Dermis microvascular lymphatic vessel endothelial cell (primary cell): ENCODE results near the gene KRTAP10-3. TPM values are rescaled to one million over a fixed set of nuclear protein-coding genes. Genes with fewer than 3 reads are reported as not detected.

Experiments used
- DNase-seq, 2 donors: peaks; one replicate each; pipeline versions ENCODE4 v3.0.0 to v3.0.0-alpha.2; 2010; ENCODE audit warnings: low read depth in 2 of 2
- total RNA-seq: library from RNA; depleted of rRNA; stranded (reverse); fragments of >200 nt; gene quantifications from 2 replicates; pipeline ENCODE4 v1.2.1, GENCODE V29; 2014

KRTAP10-3 gene
- total RNA-seq, 1 donor from 2014 or later, result not detected

DNA sequence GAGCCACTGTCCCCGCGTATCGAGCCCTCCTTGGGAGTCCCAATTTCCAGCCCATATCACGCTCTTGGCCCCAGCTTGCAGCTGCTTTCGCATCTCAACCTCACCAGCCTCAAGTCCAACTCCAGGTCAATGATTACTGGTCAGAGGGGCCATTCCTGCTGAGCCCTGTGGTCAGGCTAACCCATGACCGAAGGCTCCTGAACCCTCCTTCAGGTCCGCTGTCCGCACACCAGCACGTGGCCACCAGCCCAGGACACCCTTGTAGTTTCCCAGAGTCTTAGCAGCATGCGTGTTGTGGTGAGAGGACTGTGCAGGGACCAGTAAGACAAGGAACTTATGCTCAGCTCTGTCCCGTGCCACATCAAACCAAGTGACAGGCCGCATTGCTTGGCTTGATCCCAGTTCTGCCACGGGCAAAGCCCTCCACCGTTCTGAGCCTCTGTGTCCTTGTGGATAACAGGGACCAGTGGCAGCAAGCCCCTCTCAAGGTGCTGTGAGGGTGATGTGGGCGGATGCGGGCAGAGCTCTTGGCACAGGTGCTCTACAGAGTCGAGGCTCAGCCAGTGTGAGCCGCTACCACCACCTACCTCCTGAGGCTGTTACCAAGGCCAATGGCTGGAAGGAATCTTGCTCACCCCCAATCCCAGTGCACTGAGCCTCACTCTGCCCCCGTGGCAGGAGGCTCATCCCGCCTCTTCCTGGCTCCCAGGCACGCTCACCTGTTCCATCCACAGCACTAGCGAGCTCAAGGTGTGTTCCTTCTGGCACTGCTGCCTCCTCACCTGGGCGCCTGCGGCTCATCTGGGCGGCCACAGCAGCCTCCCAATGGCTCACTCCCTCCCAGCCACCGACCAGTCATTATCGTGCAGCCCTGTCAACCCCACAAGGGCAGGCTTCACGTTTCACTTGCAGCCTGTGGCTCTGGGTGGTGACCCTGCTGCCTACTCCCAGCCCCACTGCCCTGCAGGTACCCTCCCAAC is 39.0 kb downstream of the KRTAP10-3 start:
- DNase-seq, result no peak

DNA sequence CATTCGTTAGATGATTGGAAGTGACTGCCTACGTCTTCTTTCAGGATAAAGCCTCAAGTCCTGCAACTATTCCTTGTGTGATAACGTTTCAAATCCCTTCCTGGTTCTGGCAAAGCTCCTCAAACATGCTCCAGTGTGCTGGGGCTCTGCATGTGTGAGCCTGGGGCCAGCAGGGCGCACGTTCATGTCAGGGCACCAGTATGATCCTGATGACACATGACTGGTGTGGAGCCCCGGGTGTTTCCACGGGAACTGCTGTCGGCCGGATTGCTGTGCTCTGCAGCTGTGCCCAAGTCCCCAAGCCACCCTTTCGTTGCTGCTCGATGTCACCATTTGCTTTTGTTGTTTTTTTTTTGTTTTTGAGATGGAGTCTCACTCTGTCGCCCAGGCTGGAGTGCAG is 39.9 kb downstream of the KRTAP10-3 start:
- no peak for DNase-seq

GRCh38 chr21:44517175-44517899 is 41.3 kb downstream of the KRTAP10-3 start:
- peak in 1 of 2 donors; percentile 11 for DNase-seq

DNA sequence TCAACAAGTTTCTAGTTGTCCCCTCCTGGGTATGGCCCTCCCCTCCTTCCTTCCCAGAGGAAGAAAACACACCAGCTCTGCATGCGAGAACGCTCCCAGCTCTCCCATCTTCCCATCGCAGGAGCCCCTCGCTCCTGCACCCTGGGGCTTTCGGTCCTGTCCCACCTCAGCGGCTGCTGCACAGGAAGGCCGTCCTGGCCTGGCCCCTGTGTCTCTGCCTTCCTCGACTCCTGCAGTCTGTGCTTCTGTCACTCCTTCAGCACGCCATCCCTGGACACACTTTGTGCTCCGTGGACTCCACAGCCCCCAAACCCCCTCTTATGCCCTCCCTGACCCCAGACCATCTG is 41.8 kb downstream of the KRTAP10-3 start:
- DNase-seq, result no peak

DNA sequence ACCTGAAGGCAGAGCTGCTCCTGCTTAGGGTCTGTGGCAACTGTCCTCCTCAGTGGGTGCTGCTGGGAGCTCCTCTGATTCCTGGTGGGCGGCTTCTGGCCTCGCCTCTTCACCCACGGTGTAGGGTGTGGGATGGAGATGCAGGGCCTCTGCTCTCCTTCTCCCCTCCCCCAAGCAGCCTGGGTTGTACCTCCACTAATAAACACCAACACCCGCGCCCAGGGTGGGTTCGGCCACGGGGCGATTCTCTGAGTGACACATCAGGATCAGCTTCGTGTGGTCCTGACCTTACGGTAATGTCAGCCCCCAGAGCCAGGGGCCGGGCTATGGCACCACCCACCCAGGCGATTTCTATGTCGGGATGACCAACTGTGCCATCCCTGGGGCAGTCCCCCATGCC is 42.3 kb downstream of the KRTAP10-3 start:
- no peak for DNase-seq

- DNase-seq, result no peak
Measured at GRCh38 chr21:44515359-44516165, 43.0 kb downstream of the KRTAP10-3 start.

- no peak for DNase-seq
Measured at GRCh38 chr21:44514746-44515358, 43.7 kb downstream of the KRTAP10-3 start.

DNA sequence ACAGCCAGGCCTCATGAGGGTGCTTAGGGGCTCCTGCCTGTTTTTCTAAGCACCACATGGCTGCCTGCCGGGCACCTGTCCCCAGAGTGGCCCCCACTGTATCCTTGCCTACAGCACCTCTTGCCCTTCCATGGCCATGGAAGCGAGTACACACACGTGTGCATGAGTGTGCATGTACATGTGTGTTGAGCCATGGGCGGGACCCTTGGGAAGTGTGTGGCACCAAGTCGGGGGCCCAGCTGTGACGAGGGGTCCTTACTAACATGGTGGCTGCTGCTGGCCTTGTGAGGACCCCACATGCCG is 44.4 kb downstream of the KRTAP10-3 start:
- no peak for DNase-seq

GRCh38 chr21:44513389-44514217 is 45.0 kb downstream of the KRTAP10-3 start:
- DNase-seq, result no peak

GRCh38 chr21:44512496-44513388 is 45.9 kb downstream of the KRTAP10-3 start:
- no peak for DNase-seq

DNA sequence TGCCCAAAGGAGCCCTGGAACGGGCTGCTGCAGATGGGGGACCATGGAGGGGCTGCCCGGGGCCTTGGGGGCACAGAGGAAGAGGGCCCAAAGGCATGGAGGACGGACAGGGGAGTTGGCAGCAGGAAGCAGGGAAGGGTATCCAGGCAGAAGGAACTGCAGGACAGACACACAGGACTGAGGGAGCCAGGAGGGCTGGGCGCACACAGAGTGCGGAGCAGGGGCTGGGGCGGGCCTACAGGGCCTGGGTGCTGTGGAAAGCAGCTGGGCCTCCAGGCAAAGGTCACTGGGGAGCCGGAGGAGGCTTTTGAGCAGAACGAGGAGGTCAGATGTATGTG is 46.7 kb downstream of the KRTAP10-3 start:
- DNase-seq, result no peak

GRCh38 chr21:44511219-44511937 is 47.2 kb downstream of the KRTAP10-3 start:
- DNase-seq, result no peak

DNA sequence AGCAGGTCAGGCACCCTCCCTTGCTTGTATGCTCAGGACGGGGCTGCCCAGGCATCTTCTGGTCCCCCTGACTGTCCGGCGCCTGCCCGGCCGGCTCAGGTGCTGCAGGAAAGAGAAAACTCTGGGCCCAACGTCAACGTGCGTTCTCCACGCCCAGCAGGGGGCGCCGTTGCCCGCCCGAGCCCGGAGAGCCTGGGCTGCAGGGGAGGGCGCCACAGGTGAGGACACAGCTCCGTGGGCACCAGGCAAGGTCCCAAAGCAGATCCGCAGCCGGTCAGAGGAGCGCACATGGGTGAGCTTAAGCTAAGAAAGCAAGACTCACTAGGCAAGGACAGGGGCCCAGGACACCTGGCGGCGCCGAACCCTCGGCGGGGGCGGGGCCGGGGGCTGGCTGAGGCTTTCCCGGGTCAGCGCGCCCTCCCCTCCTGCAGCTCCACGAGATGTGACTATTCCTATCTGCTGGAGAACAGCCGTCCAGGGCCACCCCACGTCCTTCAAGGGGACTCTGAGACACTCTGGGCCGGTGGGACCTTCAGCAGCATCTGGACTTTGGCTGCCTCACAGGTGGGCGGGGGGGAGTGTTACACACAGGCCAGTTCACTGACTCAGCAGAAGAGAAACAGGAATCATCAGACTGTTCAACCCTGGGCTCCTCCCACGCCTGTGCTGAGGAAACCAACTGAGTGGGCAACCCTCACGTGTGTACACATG is 47.9 kb downstream of the KRTAP10-3 start:
- DNase-seq, result peak; percentile 12 to 47

DNA sequence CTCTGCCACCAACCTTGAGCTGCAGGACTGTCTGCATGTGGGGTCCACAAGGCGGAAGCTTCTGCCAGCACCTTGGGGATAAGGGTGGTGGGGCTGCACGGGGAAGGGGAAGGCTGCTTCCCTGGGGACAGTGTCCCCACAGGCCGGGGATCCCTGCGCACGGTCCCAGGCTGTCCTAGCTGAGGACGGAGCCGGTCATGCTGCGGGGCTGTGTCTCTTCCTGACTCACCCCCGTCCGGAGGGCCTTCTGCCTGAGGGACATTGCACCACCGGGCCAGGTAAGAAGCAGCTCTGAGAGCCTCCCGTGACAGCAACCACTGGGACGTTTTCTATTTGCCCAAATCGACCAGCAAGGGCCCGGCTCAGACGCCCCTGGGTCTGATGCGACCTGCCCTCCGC is 48.5 kb downstream of the KRTAP10-3 start:
- DNase-seq, result no peak

GRCh38 chr21:44509539-44509938 is 49.1 kb downstream of the KRTAP10-3 start:
- DNase-seq, result peak in 1 of 2 donors; percentile 16

GRCh38 chr21:44508711-44509445 is 49.7 kb downstream of the KRTAP10-3 start:
- DNase-seq, result no peak

- DNase-seq, result no peak
Measured at GRCh38 chr21:44508426-44508710, 50.2 kb downstream of the KRTAP10-3 start.
